ENCODE data around the gene EIF4G2.

EIF4G2 gene

GRCh38 chr11:10808235-10808552, 532 bp downstream of the EIF4G2 start:
- no peak for DNase-seq (ENCODE audit: low spot score)

DNA sequence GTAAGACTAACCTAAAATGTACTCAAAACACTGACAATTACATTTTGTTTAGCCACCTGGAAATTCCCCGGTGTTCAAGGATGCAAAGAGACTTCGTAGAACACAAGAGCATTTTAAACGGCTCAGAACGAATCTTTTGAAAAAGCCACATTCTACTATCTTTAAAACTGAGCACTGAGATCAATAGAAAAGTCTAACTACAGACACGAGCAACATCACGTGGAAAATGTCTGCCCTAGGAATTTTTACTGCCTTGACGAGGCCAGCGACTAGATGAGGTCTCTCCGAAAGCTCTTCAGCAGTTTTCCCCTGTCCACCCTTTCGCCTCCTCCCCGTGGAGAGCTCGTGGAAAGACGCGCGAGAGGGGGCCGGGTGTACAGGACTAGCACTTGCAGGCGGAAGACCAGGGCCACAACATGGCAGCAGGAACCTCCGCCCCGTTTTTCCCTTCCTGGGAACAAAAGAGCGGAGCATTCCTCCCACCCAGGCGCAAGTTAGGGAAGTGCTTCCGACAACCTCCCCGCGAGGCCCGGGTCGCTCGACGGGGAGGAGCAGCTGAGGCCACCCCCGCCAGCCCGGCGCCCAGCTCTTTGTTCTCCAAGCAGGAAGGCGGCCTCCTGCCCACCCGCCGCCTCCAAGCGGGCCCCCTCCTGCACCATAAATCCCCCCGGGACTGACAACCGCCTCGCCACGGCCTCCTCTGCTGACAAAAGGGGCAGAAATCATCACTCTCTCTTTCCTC, 1.1 kb downstream of the EIF4G2 start:
- DNase-seq (ENCODE audit: low spot score) = peak; percentile 24

DNA sequence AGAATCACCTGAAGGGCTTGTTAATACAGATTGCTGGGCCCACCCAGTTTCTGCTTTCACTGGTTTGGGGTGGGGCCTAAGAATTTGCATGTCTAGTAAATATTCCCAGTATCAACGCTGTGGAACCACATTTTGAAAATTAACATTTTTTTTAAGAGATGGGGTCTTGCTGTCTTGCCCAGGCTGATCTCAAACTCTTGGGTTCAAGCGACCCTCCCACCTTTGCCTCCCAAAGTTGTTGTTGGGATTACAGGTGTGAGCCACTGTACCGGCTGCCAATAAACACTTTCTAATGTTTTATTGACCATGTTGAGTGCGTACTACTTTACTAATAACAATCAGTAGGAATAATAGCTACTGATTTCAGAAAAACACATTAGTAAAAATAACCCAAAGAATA, 2.5 kb downstream of the EIF4G2 start:
- DNase-seq (ENCODE audit: low spot score) = no peak

DNA sequence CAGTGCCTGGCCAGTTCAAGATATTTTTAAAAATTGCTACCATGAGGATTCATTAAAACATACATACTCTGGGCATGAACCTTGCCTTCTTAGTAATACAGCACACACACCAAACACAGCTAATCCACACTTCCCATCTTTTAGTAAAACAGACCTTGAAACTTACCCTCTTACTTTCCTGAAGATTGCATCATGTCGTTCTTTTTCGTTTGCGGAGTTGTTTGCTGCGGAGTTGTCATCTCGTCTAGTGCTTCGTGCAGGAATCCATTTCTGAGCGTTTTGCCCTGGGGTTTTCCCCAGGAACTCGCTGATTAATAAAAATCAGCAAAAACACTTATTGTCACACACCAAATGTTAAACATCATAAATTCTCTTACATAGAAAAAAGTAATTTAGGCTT, 3.0 kb downstream of the EIF4G2 start:
- no peak for DNase-seq (ENCODE audit: low spot score)

GRCh38 chr11:10803676-10804075, 5.0 kb downstream of the EIF4G2 start:
- DNase-seq (ENCODE audit: low spot score) = no peak

DNA sequence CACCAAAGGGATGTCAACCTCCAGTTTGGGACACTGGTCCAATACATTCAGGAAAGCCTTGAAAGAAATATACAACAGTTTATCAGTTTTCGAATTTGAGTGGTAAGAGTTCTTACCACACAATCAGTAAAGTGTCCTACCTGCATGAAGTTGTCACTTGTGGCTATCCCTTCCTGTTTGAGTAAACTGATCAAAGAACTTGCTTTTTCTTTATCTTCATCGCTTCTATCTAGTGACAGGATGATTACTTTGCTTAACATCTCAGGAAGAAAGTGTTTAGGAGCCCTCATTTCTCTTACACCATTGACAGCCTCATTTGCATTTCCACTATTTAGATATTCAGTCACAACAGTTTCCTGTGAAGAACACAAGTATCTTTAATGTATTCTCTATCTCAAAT, 8.4 kb downstream of the EIF4G2 start:
- no peak for DNase-seq (ENCODE audit: low spot score)

DNA sequence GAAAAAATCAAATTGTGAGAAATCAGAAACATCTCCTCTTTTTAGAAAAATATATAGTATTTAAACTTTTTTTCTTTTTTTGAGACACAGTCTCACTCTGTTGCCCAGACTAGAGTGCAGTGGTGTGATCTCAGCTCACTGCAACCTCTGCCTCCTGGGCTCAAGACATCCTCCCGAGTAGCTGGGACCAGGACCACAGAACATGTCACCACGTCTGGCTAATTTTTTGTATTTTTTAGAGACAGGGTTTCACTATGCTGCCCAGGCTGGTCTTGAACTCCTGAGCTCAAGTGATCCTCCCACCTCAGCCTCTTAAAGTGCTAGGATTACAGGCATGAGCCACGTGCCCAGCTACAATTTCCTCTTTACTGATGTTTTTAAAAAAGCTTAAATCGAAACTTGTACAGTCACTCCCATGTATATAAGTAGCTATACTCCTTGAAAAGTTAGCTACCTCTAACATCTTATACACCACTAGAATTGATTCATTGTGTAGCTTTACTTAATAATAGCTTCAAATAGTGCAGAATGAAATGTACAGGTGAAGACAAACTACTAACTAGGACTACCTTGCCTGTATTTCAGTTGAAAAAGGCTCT, 10.3 kb downstream of the EIF4G2 start:
- DNase-seq (ENCODE audit: low spot score) = no peak

DNA sequence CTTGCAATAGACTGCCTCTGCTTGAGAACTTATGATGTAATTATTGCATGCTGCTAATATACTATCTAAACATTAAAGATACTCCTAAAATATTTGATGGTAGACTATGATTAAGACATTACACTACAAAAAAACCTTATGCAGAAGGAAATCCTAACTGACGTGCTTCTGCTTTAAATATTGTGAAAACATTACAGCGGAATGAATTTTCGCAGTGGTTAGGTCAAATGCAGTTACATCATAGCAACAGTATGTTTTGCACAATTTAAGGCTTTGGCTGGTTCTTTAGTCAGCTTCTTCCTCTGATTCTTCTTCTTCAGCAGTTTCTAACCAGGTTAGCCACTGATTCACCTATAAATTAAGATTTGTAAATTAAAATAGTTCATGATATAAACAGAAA, 11.2 kb downstream of the EIF4G2 start:
- no peak for DNase-seq (ENCODE audit: low spot score)

DNA sequence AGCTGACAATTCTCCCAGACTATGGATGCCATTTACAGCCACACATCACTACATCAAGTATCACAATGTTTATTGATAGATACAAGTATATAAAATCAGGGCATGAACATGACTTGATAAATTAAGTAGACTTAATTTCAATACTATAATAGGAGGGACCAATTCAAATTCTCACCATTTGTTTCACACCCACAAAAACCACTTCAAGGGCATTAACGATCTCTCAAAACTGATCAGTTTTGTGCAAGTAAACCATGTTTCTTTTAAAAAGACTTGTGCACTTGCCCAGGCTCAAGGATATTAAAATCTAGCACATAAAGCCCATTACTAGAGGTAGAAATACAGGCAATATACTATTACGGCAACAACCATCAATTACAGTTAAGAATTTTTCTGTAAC, 11.7 kb downstream of the EIF4G2 start:
- no peak for DNase-seq (ENCODE audit: low spot score)

- no peak for DNase-seq (ENCODE audit: low spot score)
Measured at GRCh38 chr11:10796191-10796590, 12.5 kb downstream of the EIF4G2 start.

- no peak for DNase-seq (ENCODE audit: low spot score)
Measured at GRCh38 chr11:10793470-10794255, 15.1 kb downstream of the EIF4G2 start.

DNA sequence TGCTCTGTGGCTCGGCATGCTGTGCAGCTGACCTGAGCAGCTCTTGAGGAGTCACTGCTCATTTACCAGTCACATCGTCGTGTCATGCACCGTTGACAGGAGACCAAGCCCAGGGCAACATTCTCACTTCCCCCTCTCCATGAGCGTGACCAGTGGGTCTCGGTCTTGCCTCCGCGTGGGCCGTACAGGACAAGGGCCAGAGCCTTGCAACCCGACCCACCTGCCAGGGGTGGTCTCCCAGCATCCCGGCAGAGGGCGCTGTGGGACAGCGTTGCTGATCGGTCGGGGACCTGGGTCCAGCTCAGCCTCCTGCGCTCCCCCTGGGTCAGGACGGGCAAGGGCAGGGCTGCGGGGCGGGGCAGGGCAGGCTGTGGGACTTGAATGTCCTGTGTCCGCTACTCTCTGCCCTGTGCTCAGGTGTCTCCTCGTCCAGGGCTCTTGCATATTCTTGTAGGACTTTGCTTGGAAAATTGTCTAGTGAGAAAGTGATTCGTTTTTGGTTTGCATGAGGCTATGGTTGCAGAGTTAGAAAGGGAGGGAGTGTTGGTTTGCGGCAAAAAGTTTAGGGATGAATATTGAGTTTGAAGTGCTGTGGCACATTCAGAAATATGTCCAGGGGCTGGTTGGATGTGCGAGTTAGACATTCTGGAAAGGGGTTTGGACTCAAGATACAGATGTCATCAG, 16.2 kb downstream of the EIF4G2 start:
- DNase-seq (ENCODE audit: low spot score) = peak; percentile 85

GRCh38 chr11:10786451-10786850, 22.3 kb downstream of the EIF4G2 start:
- no peak for DNase-seq (ENCODE audit: low spot score)

- DNase-seq (ENCODE audit: low spot score) = no peak
Measured at GRCh38 chr11:10785146-10785474, 23.6 kb downstream of the EIF4G2 start.

DNA sequence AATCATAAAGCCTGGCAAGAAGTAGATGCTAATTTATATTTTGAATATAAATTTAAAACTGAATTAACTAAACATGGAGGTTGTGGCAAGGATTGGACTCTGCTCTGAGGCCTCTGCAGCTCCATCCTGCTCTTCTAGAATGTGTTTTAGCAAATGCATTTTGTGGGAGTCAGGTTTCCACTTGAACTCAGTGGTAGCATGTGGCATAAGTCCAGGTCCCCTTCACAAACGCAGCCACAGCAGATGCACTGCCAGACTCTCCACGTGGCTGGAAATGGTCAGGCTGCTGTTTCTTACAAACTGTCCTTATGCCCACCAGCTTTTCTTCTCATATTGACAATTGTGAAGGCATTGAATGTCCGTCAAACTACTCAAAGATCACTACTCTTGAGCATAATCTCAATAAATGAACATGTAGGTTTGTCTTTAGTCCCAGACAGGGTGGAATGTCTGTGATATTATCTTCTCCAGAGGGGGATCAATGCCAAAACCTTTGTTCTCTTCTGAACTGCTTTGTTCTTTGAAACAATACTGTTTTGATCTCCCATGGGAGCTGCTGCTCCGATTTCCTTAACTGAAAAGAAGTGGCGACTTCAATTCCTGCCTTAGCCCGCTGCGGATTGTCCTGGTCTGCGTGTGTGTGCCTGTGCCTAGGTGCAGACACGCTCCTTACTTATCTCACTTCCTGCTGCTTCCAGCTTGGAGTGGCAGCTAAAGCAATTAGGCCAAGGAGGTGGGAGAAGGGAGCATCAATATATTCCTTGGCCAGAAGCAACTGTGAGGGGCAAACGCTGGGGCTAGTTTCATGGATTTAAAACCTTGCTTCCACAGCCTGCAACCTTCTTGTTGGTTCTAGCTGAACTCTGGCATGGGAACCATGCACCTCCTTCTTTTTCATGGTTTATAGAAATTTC, 24.2 kb downstream of the EIF4G2 start:
- DNase-seq (ENCODE audit: low spot score) = no peak

DNA sequence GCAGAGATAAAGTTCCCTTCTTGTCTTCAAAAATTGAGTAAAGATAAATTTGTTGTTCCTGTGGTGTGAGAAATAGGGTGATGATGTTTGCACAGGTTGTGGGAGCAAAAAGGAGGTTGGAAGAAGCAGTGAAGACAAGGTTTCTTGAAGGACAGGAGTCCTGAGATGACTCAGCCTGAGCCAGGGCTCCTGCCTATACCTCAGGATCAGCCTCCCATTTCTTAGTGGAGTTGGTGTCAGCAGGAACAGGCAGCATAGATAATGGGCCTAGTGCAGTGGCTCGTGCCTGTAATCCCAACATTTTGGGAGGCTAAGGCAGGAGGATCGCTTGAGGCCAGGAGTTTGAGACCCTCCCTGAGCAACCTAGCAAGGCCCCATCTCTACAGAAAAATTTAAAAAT, 28.7 kb downstream of the EIF4G2 start:
- no peak for DNase-seq (ENCODE audit: low spot score)

GRCh38 chr11:10779086-10779485, 29.6 kb downstream of the EIF4G2 start:
- no peak for DNase-seq (ENCODE audit: low spot score)

DNA sequence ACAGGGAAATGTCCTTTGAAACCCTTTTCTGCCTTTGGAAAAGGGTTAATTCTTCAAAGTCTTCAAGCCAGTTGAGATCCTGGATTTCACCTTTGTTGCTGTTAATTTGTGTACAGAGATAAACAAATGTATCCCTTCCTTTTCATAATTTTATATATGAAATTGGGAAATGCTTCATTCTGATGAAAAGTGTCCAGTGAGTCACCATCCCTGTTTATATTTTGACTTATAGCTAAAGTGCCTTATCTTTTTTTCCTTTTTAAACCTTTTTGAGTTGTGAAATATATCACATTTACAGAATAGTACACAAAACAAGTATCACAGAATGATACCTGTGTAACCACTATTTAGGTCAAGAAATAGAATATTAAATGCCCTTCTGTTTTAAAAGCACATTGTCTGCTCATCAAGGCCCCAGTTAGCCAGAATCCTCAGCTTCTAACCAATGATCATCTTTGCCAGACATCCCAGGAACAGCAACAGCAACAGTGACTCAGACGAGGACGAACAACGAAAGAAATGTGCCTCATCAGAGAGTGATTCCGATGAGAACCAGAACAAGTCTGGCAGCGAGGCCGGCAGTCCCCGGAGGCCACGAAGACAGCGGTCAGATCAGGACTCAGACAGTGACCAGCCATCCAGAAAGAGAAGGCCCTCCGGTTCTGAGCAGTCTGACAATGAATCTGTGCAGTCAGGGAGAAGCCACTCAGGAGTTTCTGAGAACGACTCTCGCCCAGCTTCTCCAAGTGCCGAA, 30.3 kb downstream of the EIF4G2 start:
- no peak for DNase-seq (ENCODE audit: low spot score)

DNA sequence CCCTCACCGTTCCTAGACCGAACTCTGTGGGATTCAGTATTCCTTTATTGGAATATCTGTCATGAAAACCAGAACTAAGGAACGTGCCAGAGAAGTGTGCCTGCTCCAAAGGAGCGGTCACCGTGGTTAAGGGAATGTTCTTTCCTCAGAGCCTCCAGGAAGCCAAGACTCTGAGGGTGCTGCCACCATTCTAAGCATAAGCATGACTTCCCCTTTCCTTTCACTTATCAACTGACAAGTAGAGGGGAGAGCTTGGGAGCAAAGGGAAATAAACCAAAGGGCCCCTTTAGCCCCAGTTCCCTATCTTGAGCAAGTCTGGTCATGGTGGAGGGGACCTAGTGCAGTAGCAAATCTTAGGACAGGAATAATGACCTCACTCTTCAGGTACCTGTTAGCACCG, 30.9 kb downstream of the EIF4G2 start:
- DNase-seq (ENCODE audit: low spot score) = no peak

- no peak for DNase-seq (ENCODE audit: low spot score)
Measured at GRCh38 chr11:10777393-10777793, 31.3 kb downstream of the EIF4G2 start.

DNA sequence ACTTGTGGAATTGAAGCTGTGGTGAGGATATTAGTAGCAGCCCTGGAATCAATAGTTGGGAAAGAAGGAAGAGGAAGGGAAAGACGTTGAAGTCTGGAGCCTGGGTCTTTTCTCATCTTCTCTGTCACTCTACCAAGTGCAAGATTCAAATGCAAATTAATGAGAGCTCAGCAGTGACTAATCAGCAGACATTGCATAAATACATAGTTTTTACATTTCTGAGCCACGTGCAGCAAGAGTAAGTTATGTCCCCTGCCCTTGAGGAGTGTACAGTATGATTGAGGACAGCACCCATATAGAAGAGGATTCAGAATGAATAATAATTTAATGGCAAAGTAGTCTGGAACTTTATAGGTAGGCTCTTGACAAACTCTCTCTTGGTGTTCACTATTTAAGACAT, 33.9 kb downstream of the EIF4G2 start:
- no peak for DNase-seq (ENCODE audit: low spot score)
